NCI-H146 (cell line): ENCODE data around the gene LRMDA.

Experiments
- DNase-seq: peaks from one replicate; lab custom pipeline; 2025; lab: John Stamatoyannopoulos, UW

The LRMDA gene

DNA sequence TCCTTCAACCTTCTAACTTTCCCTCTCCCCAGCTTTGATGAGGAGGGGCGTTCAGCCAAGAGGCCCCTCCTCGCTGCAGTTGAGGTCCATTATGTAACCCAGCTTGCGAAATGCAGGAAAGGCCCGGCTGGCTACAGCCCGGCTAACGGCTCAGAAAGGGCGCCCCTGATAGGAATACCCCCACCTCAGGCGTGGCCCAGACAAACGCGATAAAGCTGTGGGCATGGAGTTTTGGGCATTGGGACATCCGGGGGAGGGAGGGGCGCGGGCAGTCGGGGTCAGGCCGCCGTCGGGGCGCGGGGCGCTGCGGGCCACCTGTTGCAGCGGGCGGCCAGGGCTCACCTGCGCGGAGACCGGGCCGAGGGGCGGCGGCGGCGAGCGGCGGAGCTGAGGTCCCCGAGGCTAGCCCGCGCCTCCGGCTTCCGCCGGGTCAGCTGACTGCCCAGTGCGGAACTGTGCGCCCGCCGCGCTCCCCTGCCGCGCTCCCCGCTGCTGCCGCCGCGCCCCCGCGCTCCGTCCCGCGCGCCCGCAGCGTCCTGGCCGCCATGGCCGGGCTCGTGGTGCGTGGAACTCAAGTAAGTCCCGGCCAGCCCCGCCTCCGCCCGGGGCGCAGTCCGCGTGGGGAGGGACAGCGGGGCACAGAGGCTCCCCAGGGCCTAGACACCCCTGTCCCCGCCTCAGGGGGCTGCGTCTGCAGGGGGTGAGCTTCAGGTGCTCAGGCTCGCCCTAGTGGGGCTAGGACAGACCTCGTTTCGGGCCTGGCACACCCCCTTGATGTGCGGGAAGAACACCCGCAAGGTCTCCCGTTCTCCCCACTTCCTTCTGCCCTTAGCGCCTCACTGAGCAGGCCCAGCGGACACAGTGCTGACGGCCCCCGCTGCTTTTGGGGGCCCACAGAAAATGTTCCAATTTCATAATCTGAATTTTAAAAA lies at the start of gene LRMDA:
Gene LRMDA, plus strand, starts transcription at position 445 of the 932 bp plus-strand sequence.
- no peak for DNase-seq

DNA sequence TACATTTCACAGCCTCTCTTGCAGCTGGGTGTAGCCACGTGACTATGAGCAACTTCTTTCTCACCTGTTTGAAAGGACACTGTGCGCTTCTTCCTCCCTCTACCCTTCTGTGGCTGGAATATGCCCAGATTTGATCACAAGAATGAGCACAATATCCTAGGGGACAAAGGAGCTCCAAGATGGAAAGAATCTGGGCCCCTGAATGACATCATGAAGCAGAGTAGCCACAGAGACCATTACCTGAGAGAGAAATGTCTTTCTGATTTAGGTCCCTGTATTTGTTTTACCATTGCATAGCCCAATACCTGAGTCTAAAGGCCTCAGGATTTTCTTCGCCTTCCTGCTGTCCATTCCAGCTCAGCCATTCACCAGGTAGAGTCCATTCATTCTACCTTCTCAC lies 45.3 kb upstream of the LRMDA start:
- no peak for DNase-seq

DNA sequence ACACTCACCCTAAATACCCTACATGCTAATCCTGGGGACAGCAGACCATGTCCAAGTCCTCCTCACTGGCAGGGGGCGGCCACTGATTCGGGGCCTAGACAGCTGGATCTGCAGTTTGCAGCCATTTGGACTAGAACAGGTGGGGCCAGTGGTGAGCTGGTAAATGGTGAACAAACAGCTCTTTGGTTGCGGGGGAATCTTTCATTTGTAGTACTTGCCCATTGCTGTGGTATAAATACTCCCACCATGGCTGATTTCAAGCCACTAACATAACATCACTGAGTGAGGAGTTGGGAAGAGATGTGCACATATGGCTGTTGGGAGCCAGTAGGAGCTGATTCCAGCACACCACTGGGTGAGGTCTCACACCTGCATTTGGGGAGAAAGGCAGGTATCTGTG lies 43.3 kb upstream of the LRMDA start:
- DNase-seq = no peak

DNA sequence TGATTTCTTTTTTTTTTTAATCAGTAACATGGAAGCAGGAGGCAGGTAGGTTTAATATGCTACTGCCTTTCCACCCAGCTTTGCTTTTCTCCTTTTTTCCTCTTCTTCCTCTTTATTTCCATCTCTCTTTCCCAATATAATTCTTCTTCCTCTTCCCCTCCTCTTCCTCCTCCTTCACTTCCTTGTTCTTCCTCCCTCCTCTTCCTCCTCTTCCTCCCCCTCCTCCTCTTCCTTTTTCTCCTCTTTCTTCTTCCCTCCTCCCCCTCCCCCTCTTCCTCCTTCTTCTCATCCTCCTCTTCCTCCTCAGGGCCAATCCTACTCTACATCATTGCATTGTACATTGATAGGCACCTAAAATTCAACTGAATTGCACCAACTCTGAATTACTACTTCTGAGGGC lies 41.2 kb upstream of the LRMDA start:
- DNase-seq = no peak

DNA sequence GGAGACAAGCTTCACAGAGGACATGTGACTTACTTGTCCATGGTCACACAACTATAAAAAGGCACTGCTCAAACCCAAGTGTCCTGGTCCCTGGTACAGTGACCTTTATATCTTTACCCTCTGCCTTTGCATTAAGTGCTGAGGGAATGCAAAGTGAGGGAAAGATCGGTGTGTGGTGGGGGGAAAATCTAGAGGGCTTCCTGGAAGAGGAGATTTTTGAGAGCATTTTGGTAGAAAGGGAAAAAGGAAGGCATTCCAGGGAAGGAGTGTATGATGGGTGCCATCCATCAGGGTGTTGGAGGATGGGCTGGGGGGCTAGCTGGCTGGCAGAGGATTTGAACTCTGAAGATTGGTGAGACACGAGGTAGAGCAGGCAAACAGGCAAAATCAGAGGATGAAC lies 39.2 kb upstream of the LRMDA start:
- DNase-seq = no peak

DNA sequence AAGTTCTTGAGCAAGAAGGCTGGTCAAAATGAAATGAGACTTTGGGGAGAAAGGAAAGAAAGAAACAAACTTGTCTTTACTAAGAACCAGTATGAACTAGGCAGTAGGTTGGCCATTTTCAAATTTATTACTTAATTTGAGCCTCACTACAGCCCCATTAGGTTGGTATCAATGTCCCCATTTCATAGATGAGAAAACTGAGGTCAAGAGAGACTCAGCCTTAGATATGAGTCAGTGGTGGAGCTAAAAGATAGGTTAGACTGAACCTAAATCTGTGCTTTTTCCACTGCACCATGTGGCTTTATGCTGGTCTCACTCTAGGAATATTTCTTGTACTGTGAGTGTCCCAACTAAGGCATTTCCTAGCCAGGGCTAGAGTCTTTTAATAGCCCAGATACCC lies 38.7 kb upstream of the LRMDA start:
- no peak for DNase-seq

DNA sequence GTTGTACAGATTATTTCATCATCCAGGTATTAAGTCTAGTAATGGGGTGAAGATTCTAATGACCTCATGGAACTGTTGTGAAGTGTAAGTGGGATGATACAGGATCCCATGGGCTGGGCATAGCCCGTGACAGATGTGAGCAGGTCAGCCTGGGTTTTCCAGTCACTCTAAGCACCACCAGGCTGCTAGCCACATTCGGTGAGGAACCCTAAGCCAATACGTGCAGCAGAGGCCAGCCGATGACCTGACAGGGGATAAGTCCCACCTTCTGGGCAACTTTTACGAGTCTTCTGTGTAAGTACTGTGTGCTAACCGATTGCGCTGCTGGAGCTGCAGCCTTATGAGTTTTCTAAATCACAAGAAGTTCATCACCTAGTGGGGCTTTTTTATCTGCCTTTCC lies 37.2 kb upstream of the LRMDA start:
- no peak for DNase-seq

DNA sequence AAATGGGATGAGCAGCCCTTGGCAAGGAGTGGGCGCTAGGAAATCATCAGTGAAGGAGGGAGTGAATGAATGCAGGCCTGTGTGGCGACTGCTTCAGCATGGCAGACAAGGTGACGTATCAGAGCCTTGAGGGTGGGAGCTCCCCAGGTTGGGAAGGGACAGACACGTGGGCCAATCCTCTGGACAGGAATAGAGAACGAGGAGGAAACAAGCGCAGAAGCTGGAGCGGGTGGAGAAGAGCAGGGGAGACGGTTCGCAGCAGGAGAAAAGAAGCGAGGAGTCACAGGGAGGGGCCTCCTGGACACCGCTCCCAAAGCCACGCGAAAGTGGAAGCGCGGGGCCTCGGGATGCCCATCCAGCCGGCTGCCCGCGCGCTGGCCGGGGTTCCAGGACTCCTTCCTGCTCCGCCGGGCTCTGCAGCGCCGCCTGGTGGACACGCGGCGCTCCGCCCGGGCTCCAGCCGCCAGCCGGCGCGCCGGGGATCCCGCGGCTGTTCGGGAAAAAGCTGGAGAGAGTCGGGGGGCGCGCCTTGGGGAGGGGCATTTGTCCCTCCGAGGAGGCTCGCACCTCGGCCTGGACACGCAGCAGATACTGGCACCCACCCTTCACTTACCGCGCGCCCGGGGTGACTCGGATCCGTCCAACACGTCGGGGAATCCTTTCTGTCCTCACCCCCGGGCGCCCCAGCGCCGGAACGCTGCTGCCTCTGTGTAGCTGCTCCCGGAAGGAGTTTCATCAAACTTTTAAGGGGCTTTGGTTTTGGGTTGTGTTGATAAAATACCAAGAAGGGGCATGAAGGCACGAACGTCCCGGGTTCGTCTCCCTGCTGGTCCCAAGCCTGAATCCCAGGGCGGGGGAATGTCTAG lies 36.1 kb upstream of the LRMDA start:
- no peak for DNase-seq

DNA sequence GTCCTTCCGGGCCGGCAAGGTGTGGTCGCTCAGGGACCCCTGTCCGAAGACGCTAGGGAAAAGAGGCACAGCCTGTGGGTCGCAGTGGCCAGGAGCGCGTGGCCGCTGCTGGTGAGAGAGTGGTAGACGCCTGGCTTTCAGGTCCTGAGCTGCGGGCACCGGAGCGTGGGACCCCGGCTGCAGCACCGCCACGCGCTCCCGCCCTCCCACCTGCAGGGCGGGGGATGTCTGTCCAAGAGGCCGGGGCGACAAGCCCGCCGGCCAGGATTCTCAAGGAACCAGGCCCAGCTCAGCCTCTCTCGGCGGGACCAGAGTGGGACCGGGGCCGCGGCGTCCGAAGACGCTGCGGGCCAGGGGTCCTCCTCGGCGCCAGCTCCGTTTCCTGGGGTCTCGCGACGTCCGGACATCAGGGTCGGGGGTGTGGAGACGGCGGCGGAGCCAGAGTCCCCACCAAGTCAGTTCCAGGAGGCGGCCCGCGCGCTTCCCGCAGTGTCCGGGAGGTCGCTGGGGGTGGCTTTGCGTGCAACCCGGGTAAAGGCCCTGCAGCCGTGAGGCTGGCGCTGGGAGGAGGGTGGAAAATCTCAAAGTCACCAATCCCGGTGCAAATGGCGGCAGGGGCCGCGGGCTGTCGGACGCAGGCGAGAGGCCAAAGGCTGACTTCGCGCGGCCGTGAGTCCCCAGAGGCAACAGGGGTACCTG lies 35.3 kb upstream of the LRMDA start:
- DNase-seq = no peak

DNA sequence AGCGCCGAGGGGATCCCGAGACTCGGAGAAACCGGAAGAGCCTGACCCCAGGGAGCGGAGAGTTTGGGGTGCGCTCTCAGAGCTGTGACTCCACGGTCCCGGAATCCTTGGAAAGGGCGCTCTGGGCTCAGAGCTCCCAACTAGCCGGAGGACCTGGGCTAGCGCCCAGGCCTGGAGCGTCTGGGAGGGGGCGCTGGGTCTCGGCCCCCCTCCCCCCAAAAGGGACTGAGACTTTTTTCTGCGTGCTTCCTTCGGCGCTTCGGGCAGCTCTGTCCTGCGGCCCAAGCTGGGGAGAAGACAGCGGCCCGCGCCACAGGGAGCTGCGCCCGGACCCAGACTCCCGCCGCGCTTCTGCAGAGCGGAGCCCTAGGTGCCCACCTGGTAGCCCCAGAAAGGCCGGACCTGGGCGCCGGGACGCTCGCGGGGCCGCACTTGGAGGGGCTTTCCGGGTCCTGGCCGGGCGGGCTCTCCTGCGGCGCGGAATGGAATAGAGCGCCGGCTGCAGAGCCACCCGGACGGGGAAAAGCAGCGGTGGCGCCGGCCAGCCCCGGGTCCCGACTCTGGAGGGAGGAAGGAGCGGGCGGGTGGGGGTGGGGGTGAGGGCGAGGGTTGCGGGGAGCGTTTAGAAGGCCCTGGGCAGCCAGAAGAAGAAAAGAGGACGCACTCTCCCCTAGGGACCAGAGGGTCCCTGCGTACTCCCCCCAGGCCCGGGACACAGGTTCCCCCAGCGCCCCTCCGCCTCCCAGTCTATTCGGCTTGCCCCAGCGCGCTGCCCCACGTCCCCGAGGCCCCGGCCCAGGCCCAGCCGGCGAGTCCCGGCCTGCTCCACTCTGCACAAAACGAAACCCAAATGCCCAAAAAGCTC lies 34.6 kb upstream of the LRMDA start:
- DNase-seq = no peak

DNA sequence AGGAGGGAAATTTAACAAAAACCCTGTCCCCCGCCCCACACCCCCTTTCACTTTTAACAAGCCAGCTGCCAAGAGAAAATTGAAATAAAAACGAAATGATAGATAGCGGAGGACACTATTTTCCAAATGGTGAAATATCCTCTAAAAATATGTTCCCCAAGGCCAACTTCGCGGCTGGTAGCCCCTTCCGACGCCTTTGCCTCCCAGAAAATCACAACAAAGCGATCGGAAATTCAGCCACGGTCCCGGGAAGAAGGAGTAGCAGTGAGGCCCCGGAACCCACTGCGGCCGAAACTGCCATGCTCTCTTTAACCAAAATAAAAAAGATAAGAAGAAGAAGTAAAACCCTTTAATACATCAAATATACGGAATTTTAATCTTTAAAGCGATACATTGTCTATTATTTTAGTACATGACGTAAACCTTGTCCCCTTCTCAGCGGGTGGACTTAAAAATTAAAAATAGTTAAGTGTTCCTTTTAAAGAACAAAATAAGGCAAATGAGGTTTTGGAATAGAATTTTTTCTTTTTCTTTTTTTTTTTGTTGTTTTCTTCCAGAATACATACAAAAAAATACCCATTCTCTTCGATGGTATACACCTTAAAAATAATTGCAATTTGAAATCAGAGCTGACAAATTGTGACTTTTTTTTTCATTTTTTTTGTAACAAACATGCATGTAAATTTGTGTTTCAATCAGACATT lies 33.8 kb upstream of the LRMDA start:
- no peak for DNase-seq

DNA sequence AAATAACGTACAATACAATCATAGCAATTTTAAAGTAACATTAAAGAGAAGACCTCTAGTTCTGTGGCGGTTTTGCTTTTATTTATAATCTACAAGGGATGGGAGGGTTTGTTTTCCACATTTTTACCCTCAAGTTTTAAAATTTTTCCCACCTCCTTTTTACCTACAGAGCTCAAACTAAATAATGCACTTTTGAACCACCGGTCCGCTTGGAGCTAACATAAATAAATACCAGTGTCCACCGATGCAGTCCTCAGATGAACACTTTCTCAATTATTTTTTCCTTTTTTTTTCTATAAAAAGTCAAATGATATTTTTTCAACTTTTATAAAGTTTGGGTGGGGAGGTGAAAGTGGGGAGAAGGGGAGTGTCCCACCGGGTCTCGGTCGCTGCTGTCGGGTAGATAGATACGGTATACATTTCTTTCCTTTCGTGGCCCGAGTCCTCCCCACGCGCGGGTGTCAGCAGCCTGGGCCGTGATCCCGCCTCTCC lies 33.2 kb upstream of the LRMDA start:
- no peak for DNase-seq

DNA sequence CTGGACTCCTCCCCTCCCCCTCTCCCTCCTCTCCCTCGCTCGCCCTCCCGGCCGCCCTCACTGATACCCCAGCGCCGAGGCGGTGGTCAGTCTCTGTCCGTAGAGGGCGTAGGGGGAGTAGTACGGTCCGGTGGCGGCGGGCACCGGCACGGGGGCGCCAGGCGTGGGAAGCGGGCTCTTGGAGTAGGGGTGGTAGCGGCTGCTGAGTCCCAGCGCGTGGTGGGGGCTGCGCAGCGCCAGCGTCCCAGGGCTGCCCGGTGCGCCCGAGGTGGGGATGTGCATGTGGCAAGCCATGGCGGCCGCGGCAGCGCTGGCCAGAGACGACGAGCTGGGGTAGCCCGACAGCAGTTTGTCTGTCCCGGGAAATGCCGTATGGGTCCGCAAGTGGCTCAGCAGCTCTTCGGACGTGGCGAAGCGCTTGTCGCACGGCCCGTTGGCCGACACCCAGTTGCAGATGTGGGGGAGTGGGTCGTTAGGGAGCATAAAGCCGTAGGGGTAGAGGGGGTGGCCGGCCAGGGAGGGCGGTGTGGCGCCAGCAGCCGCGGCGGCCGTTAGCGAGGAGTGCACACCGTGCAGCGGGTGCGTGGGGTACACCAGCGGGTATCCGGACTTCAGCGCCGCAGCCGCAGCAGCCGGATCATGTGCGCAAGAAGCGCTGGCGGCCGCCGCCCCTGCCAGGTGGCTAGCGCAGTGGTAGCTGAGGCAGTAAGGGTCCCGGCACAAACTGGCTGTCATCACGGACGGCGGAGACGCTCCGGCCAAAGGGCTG lies 32.5 kb upstream of the LRMDA start:
- no peak for DNase-seq

DNA sequence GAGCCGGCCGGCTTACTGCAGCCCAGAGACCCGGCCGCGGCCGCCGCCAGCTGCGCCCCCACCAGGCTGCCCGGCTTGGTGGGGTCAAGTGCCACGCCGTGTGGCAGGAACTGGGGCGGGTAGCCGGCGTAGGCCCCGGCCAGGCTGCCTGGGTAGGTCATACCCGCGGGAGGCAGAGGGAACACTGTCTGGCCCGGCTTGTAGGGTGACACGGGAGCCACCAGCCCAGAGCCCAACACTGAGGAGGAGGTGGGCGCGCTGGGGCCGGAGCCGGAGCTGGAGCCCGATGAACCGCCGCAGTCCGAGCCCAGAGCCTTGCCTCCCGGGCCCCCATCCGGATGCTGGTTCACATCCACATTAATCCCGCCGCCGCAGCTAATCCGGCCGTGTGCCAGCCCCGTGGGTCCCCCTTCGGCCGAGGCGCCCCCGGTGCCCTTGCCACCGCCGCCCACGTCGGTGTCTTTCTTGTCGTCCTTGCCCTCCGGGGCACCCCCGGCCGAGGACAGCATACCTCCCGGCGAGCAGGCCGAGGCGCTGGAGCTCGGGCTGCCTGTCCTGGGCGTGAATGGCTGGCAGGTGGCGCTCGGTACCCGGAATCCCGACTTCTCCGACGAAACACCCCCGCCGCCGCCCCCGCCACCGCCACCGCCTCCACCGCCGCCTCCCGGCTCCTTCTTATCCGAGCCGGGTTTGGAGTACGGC lies 31.8 kb upstream of the LRMDA start:
- peak; percentile 66 for DNase-seq

DNA sequence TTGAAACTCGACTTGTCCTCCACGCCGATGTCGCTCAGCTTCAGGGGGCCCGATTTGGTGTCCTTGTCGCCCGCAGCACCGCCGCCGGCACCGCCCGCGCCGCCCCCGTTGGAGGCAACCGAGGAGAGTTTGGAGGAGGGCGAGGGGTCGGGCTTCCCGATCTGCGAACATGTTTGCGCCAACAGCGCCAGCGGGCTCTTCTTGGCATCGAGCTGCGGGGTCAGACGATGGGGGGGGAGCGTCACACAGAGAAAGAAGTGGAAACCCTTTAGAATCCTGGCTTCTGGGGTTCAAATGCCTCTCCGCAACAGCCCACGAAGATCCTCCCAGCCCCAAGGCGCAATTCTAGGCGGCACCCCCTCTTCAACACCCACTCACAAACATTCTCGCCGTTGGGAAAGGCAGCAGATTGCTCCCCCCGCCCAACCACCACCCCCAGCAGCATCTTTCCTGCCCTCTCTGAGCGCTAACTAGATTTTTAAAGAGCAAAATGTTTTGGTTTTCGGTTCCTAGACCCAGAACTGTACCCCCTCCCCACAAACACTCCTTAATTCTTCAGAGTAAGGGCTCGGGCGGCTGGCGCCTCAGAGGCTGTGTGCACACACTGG lies 31.2 kb upstream of the LRMDA start:
- peak; percentile 62 for DNase-seq

DNA sequence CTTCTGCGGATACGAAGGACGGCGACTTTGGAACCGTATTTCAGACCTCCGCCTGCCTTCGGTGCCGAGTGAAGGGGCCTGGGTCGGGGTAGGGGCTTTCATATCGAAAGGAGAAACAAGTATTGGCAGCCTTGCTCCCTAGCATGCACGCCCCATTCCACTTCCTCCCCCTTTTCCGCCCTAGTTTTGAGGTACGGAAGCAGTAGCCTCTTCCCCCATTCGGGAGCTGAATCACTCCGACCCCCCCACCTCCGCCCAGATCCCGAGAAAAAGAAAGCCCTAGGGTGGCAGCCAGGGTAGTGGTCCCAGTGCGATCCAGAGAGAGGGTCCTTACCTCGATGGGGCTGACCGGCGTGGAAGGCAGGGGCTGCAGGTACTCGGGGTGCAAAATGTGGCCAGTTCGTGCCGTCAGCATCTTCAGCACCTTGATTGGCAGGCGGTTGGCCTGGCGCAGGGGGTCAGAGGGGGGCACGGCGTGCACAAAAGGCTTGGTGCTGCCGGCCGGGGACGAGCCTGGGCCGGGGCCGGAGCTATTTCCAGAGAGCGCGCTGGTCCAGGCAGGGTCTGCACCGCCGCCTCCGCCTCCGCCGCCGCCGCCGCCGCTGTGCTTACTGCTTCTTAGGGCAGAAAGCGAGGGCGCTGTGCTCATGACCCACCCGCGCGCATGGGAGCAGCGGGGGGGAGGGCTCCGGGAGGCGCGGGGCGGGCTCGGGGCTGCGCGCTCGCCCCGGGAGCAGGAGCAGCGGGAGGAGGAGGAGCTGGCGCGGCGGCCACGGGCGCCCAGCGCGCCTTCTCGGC lies 30.5 kb upstream of the LRMDA start:
- peak; percentile 77 for DNase-seq

DNA sequence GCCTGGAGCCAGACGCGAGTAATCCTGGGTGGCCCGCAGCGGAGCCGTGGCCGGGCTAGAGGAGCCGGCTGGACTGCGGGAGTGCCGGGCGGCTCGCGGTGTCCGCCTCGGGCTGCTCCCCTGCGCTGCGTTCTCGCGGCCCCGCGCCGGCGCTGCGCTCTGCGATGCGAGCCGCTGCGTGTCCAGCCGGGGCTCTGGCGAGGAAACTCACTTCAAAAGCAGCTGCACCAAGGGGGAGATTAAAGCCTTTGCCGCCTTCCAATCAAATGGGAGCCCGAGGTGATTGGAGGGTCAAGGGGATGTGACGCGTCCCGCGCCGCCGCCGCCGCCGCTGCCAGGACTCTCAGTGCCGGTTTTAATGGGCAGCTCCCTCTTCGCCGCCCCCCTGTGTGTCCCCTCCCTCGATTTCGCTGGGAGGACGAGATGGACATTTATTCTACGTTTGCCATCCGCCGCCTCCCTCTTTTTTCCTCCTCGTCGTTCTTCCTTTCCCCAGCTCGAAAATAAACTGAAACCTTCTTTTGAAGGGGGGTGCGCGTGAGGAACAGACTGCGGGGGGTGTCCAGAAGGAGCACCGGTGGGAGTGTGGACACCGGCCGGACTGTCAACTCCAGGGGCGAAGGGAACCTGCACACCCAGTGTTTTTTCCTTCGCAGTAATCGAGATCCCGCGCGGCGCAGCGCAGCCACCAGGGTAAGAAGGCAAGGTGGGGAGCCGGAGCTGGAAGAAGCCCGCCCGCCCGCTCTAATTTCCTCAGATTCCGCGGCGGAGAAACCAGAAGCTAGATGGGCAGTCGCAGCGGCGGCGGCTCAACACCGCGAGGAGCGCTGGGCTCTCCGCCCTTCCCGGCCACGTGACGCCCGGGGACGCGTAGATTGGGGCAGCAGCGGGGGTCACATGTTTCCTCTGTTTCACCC lies 29.6 kb upstream of the LRMDA start, which contains the start of gene ZNF503:
Gene ZNF503, minus strand, starts transcription at position 196 of the 917 bp plus-strand sequence. CDS start 345 bp downstream, outside the sequence.
- DNase-seq = peak; percentile 97
